NCI-H1105 treated with DMSO at 0.1 percent for 48 hours (cell line): ENCODE data around the gene DRP2.
"Not testable (repeated sequence)": the region's sequence is repeated elsewhere in the genome, so short reads cannot be mapped to it uniquely, and the experiment has no call there.

ENCODE experiments used
- DNase-seq: peaks from one replicate; lab custom pipeline; 2025; lab: John Stamatoyannopoulos, UW

The DRP2 gene

DNA sequence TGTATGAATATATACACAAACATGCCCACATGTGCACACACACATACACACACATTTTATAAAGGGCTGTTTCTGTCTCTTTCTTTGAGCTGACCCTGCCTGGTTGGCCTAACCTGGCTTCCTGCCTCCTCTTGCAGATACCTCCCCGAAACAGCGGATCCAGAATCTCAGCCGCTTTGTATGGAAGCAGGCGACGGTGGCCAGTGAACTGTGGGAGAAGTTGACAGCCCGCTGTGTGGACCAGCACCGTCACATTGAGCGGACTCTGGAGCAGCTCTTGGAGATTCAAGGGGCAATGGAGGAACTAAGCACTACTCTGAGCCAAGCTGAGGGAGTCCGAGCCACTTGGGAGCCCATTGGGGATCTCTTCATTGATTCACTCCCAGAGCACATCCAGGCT, 21.9 kb downstream of the DRP2 start:
- DNase-seq: no peak

GRCh38 chrX:101252634-101253033, 33.0 kb downstream of the DRP2 start:
- DNase-seq: no peak

DNA sequence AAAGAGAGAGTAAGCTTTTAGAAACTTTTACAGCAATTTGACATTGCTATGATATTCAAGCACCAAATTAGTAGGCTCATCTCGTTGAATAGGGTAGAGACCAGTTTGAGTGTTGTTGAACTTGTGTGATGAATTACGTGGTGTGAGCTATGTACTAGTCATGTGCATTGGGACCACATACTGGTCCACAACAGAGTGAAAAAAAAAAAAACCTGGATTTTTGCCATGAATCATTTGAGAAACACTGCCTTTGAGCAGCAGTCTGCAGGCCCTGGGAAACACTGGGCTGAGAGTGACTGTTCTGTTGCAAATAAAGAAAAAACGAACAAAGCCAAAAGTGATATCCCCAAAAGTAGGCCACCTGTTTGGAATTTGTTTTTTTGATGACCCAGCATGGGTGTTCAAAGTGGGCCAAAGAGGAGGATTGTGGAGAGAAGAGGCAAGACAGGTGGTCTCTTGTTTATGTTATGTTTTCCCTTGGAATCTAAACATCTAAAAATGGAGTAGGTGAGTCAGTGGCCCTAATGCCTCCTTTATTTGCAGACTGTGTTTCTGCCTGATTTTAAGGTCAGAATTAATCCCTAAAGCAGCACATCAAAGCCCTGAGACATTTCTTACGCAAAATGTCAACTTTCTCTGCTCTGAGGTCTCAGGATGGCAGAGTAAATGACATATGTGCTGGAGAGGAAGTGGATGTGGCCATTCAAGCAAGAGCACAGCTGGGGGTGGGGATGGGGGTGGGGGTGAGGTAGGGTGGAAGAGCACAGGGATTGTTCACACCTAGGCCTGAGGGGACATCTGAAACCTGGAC, 38.1 kb downstream of the DRP2 start:
- DNase-seq: no peak

- DNase-seq: no peak
Observed at GRCh38 chrX:101258259-101258581, 38.6 kb downstream of the DRP2 start.

DNA sequence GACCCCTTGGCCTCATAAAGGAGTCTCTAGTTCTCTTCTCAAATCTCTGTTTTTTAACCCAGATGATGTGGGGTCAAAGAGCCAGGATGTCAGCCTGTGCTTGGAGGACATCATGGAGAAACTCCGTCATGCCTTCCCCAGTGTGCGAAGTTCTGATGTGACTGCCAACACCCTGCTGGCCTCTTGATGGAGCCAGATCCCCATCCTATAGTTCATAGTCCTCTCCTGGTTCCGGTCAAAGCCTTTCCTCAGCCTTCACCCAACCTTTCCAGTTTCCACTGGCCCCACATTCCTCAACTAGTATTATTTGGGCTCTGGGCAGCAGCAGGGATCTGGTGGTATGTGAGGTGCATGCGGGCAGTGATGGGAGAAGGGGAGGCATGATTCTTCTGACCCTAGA, 40.8 kb downstream of the DRP2 start:
- no peak for DNase-seq

- DNase-seq: no peak
Observed at GRCh38 chrX:101262590-101262989, 43.0 kb downstream of the DRP2 start.

DNA sequence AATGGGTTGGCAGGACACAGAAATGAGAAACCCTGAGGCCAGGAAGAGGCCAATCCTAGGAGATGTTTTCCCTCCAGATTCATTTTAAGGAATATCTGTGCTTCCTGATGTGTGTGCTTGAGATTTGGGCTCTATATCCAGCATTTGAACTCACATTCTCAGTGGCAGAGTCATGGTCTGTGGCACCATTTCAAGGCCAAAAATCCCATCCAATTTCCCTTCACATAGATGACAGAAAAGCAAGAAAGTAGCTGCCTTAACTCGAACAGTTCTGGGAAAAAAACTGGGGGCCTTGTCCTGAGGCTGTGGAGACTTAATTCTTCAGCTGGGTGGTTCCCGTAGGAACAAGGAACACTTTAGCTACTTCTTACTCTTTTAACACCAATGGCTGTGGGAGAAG, 44.2 kb downstream of the DRP2 start:
- no peak for DNase-seq

DNA sequence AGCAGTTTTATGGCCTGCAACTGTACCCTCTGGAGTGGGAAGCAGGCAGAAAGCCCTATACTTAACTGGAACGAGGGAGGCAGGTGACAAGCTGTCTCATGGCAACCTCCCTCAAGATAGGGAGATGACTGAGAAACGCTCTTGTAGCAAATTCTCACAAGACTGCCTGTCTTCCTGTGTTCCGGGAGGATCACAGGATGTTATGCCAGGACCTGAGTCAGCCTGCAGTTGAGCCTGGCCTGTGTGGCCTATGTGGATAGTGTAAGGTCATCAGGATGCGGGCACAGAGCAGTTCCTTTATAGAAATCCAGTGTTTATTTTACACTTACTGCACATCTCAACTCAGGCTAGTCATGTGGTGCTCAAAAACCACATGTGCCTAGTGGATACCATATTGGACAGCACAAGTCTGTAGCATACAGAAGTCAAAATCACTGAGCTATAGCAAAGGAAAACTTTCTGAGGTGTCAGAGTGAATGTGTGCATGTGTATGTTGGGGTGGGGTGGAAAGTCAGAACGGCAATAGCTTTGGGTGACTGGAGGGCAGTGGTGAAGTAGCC, 46.4 kb downstream of the DRP2 start:
- DNase-seq: no peak

- no peak for DNase-seq
Observed at GRCh38 chrX:101274198-101274597, 54.6 kb downstream of the DRP2 start.

DNA sequence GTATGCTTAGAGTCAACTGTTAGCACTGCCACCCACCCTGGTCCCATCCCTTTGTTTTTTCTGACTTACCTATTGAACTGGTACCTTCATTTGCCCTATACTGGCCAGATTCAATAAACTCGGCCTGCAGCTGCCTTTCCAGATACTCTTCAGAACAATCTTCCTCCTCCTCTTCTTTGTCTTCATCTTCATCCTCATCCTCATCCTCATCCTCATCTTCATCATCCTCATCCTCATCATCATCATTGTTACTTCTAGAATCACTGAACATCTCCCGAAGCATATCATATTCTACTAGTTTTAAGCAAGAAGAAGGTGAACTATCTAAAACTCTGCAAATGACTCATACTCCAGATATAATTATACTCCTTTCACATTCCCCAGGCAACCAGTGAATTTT, 56.7 kb downstream of the DRP2 start:
- no peak for DNase-seq

DNA sequence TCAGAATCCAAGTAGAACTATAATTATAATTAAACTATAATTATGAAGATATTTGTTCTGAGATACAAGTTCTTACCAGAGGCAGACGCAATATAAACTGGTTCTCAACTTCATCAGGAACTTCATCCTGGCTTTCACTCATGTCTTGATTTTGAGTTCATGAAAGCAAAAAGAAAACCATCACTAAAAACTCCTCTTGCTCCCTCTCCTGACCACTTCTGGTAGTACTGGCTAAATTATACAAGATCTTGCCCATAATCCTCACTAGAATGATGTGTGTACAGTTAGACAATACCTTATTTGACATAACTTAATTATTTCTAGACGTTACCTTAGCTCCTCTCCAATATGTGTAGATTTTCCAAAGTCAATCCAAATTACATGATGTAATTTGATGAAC, 67.8 kb downstream of the DRP2 start:
- DNase-seq: peak; percentile 33

DNA sequence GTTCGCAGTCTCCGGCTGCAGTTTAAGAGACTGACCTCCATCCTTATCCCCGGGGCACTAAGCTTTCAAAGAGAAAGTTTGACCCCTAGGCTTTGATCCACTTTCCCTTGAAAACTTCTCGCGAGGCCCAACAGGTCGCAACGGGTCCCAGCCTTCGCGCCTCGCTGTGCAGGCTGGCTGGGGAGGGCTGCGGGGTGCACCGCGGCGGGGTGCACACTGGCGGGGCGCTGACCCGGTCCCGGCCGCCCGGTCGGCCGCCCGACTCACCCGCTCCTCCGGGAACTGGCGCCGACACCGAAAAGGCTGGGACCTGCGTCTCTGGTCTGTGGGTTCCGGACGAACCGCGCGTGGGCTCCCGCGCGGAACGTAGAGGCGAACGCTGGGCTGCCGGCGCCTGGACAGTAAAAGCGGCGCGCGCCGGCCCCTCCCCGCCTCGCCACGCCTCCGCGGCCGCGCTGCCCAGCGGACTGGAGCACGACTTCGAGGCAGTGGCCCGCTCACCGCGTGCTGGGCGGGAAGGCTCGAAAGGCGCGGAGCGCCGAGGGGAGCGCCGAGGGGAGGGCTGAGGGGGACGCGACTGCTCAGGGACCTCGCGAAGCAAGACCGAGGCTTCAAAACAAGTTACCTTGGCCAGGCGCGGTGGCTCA, 71.5 kb downstream of the DRP2 start, which contains the start of gene TAF7L:
Gene TAF7L (minus strand): TSS at position 378 of the 647 bp plus-strand sequence. CDS start 3,791 bp downstream, outside the sequence.
- DNase-seq: no peak

- DNase-seq: not testable (repeated sequence)
Observed at GRCh38 chrX:101295603-101296002, 76.0 kb downstream of the DRP2 start.

DNA sequence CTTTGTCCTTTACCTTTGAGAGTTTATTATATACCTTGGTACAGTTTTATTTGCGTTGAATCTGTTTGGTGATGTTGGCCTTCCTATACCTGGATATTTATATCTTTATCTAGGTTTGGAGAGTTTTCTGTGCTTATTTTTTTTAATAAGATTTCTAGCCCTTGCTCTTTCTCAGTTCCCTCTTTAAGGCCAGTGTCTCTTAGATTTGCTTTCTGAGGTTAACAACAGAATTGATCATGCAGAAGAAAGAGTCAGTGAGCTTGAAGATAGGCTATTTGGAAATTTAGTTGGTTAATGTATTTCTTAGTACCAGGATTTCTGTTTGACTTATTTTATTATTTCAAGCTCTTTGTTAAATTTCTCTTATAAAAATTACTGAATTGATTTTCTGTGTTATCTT, 84.2 kb downstream of the DRP2 start:
- DNase-seq: no peak
